ENCODE measurements around the gene VAV1. TPM values are rescaled to one million over a fixed set of nuclear protein-coding genes. Genes with fewer than 3 reads are reported as not detected.
A peak's percentile ranks its signal among the peaks of the same experiment; 100 is the strongest.

Gene VAV1
- total and polyA plus RNA-seq, 2 donors (not counting 1 experiment from before 2014, with no cell fraction given), result 62.7 to 98.8 TPM

DNA sequence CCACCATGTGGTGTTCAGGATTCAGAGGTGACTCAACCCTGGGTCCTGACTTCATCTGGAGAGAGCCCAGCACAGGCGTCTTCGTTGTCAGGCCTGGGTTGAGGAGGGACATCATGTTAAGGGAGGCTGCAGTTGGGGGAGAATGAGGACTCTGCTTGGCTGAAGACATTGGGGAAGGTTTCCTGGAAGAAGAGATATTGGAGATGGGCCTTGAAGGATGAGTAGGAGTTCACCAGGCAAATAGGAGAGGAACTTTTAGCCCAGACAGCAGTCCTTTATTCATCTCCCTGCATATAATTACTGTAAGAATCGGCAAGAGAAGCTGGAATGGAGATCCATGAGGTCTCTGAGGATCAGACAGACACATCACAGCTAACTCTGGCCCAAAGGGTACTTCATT, 38.9 kb downstream of the VAV1 start:
- Histone ChIP-seq H3K4me3 (ENCODE audit: control extremely low read depth in 1 of 5, extremely low read depth in 1 of 5, insufficient read depth in 1 of 5, low read depth in 2 of 5, low read length in 4 of 5) (no peak overlapping the region), H3K36me3 (replicated peaks in 1 of 2; ENCODE audit: control extremely low read depth in 1 of 2, control insufficient read depth in 1 of 2, extremely low read depth in 1 of 2, insufficient read depth in 2 of 2, low read length in 1 of 2) (peaks cover 7 to 32% of the 10 kb centered on the region in 2 experiments), H3K79me2 (ENCODE audit: control insufficient read depth, insufficient read depth, low read length) (peaks cover 100% of the 10 kb centered on the region), H3K27ac (ENCODE audit: low read length in 2 of 2) (peak overlapping the region in 1 of 2 donors; percentile 1), H3K9ac (ENCODE audit: low read length) (no peak overlapping the region), H3K27me3 (replicated peaks in 1 of 4; ENCODE audit: control extremely low read depth in 1 of 4, control insufficient read depth in 3 of 4, insufficient read depth in 4 of 4, low read length in 3 of 4) (no peaks in the 10 kb centered on the region), H3K4me1 (ENCODE audit: control insufficient read depth in 2 of 2, insufficient read depth in 2 of 2, low read length in 2 of 2) (peaks cover 26 to 28% of the 10 kb centered on the region in 2 donors), H3K4me2 (replicated peaks; ENCODE audit: low read depth, low read length, poor library complexity, severe bottlenecking) (no peak overlapping the region), H2AFZ (ENCODE audit: insufficient read depth, low read depth, low read length, poor library complexity, severe bottlenecking) (no peak overlapping the region), H3K9me3 (ENCODE audit: control extremely low read depth in 1 of 3, control insufficient read depth in 2 of 3, insufficient read depth in 1 of 3, low read length in 2 of 3) (peaks cover 0 to 3% (median 0%) of the 10 kb centered on the region in 3 donors), H4K20me1 (ENCODE audit: control insufficient read depth, insufficient read depth, low read length, poor library complexity, severe bottlenecking) (peaks cover 99% of the 10 kb centered on the region)
- ChIA-PET CTCF (interaction anchor here (1.4 kb wide), 1 partner anchor 8 kb away, joined by 5 read pairs; no protein-coding TSS in a partner anchor), POLR2A (no interaction called here)
- TF ChIP-seq EZH2 (IDR thresholded peaks at IDR 0.05; ENCODE audit: borderline replicate concordance, insufficient read depth, low read depth, low read length, poor library complexity, severe bottlenecking), result no peak
- TF ChIP-seq, protein P1, sequence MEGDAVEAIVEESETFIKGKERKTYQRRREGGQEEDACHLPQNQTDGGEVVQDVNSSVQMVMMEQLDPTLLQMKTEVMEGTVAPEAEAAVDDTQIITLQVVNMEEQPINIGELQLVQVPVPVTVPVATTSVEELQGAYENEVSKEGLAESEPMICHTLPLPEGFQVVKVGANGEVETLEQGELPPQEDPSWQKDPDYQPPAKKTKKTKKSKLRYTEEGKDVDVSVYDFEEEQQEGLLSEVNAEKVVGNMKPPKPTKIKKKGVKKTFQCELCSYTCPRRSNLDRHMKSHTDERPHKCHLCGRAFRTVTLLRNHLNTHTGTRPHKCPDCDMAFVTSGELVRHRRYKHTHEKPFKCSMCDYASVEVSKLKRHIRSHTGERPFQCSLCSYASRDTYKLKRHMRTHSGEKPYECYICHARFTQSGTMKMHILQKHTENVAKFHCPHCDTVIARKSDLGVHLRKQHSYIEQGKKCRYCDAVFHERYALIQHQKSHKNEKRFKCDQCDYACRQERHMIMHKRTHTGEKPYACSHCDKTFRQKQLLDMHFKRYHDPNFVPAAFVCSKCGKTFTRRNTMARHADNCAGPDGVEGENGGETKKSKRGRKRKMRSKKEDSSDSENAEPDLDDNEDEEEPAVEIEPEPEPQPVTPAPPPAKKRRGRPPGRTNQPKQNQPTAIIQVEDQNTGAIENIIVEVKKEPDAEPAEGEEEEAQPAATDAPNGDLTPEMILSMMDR (IDR thresholded peaks at IDR 0.05), result no peak
- ATAC-seq (ENCODE audit: low read depth), result no peak
- Mint-ChIP-seq H3K4me3 (no peak overlapping the region), H3K4me1 (peaks cover 66% of the 10 kb centered on the region), H3K27ac (peak overlapping the region; percentile 41), H3K9me3 (ENCODE audit: insufficient read depth) (peaks cover 2% of the 10 kb centered on the region), H3K27me3 (no peaks in the 10 kb centered on the region)
- intact Hi-C loops (cut with micrococcal nuclease), result no loop called here
- no peak for DNase-seq
- WGBS (ENCODE audit: insufficient coverage), result 92% methylated on average over 2 of the region's 3 CpGs

- H3K27me3 Mint-ChIP-seq, result no peaks in the 10 kb centered on the region
- POLR2A ChIA-PET, result no interaction called here
- DNase-seq (peak; percentile 37), ATAC-seq (ENCODE audit: low read depth) (peak; percentile 36)
- 80% methylated on average over 1 of the region's 2 CpGs for WGBS (ENCODE audit: insufficient coverage)
- Histone ChIP-seq H3K9me3 (ENCODE audit: control extremely low read depth in 1 of 3, control insufficient read depth in 2 of 3, insufficient read depth in 1 of 3, low read length in 2 of 3) (peaks cover 0 to 3% (median 0%) of the 10 kb centered on the region in 3 donors), H4K20me1 (ENCODE audit: control insufficient read depth, insufficient read depth, low read length, poor library complexity, severe bottlenecking) (peaks cover 99% of the 10 kb centered on the region), H3K27ac (ENCODE audit: low read length in 2 of 2) (peak overlapping the region in 1 of 2 donors; percentile 1), H3K79me2 (ENCODE audit: control insufficient read depth, insufficient read depth, low read length) (peaks cover 100% of the 10 kb centered on the region), H3K36me3 (replicated peaks in 1 of 2; ENCODE audit: control extremely low read depth in 1 of 2, control insufficient read depth in 1 of 2, extremely low read depth in 1 of 2, insufficient read depth in 2 of 2, low read length in 1 of 2) (peaks cover 5 to 30% of the 10 kb centered on the region in 2 experiments), H3K27me3 (replicated peaks in 1 of 4; ENCODE audit: control extremely low read depth in 1 of 4, control insufficient read depth in 3 of 4, insufficient read depth in 4 of 4, low read length in 3 of 4) (no peaks in the 10 kb centered on the region), H2AFZ (ENCODE audit: insufficient read depth, low read depth, low read length, poor library complexity, severe bottlenecking) (no peak overlapping the region), H3K9ac (ENCODE audit: low read length) (no peak overlapping the region), H3K4me2 (replicated peaks; ENCODE audit: low read depth, low read length, poor library complexity, severe bottlenecking) (no peak overlapping the region), H3K4me3 (ENCODE audit: control extremely low read depth in 1 of 5, extremely low read depth in 1 of 5, insufficient read depth in 1 of 5, low read depth in 2 of 5, low read length in 4 of 5) (no peak overlapping the region), H3K4me1 (ENCODE audit: control insufficient read depth in 2 of 2, insufficient read depth in 2 of 2, low read length in 2 of 2) (peaks cover 23% of the 10 kb centered on the region in 2 donors)
- peak overlapping the region; percentile 21 for H3K27ac Mint-ChIP-seq
- TF ChIP-seq, protein P1 (IDR thresholded peaks at IDR 0.05), result no peak
- no peak for TF ChIP-seq EZH2 (IDR thresholded peaks at IDR 0.05; ENCODE audit: borderline replicate concordance, insufficient read depth, low read depth, low read length, poor library complexity, severe bottlenecking)
- peaks cover 64% of the 10 kb centered on the region for H3K4me1 Mint-ChIP-seq
- CTCF ChIA-PET, result interaction anchor here (0.6 to 1.4 kb wide), 2 partner anchors 9 to 764 kb away, joined by 3 to 5 read pairs; no protein-coding TSS in a partner anchor
- intact Hi-C loops (cut with micrococcal nuclease), result no loop called here
- peak overlapping the region; percentile 26 for H3K4me3 Mint-ChIP-seq
- H3K9me3 Mint-ChIP-seq (ENCODE audit: insufficient read depth), result peaks cover 2% of the 10 kb centered on the region
Measured at GRCh38 chr19:6811906-6812305, 39.4 kb downstream of the VAV1 start.
